Epithelial cell of proximal tubule (primary cell): ENCODE results near the gene PRDM4. TPM values are rescaled to one million over a fixed set of nuclear protein-coding genes. Genes with fewer than 3 reads are reported as not detected.

Experiments
- DNase-seq: peaks from one replicate; pipeline ENCODE4 v3.0.0-alpha.2; 2011; ENCODE audit warnings: low read depth
- H3K4me3 ChIP-seq: 2 replicates; pipeline ENCODE4 v1.5.1; 2011; ENCODE audit warnings: low read depth, mild to moderate bottlenecking, low read length
- total RNA-seq: library from RNA; depleted of rRNA; stranded (reverse); fragments of >200 nt; gene quantifications from 2 replicates; pipeline ENCODE4 v1.2.3, GENCODE V29; 2015
- TF ChIP-seq, protein P1 (sequence below): conservative IDR thresholded peaks from 2 replicates; pipeline ENCODE4 v1.5.1; 2012; ENCODE audit warnings: low read depth, mild to moderate bottlenecking, low read length

Gene PRDM4, protein sequence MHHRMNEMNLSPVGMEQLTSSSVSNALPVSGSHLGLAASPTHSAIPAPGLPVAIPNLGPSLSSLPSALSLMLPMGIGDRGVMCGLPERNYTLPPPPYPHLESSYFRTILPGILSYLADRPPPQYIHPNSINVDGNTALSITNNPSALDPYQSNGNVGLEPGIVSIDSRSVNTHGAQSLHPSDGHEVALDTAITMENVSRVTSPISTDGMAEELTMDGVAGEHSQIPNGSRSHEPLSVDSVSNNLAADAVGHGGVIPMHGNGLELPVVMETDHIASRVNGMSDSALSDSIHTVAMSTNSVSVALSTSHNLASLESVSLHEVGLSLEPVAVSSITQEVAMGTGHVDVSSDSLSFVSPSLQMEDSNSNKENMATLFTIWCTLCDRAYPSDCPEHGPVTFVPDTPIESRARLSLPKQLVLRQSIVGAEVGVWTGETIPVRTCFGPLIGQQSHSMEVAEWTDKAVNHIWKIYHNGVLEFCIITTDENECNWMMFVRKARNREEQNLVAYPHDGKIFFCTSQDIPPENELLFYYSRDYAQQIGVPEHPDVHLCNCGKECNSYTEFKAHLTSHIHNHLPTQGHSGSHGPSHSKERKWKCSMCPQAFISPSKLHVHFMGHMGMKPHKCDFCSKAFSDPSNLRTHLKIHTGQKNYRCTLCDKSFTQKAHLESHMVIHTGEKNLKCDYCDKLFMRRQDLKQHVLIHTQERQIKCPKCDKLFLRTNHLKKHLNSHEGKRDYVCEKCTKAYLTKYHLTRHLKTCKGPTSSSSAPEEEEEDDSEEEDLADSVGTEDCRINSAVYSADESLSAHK
- 22.8 and 34.1 TPM in 2 replicates for total RNA-seq

- peak within 1 kb of the TSS; percentile 65 for H3K4me3 ChIP-seq
- TF ChIP-seq, protein P1, sequence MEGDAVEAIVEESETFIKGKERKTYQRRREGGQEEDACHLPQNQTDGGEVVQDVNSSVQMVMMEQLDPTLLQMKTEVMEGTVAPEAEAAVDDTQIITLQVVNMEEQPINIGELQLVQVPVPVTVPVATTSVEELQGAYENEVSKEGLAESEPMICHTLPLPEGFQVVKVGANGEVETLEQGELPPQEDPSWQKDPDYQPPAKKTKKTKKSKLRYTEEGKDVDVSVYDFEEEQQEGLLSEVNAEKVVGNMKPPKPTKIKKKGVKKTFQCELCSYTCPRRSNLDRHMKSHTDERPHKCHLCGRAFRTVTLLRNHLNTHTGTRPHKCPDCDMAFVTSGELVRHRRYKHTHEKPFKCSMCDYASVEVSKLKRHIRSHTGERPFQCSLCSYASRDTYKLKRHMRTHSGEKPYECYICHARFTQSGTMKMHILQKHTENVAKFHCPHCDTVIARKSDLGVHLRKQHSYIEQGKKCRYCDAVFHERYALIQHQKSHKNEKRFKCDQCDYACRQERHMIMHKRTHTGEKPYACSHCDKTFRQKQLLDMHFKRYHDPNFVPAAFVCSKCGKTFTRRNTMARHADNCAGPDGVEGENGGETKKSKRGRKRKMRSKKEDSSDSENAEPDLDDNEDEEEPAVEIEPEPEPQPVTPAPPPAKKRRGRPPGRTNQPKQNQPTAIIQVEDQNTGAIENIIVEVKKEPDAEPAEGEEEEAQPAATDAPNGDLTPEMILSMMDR, result peak; percentile 26
- no peak for DNase-seq
Measured at GRCh38 chr12:107760809-107761501, at the start of gene PRDM4. TSS of gene PRDM4 (minus strand) at chr12:107761137. CDS start at chr12:107760515, 622 bp downstream.

DNA sequence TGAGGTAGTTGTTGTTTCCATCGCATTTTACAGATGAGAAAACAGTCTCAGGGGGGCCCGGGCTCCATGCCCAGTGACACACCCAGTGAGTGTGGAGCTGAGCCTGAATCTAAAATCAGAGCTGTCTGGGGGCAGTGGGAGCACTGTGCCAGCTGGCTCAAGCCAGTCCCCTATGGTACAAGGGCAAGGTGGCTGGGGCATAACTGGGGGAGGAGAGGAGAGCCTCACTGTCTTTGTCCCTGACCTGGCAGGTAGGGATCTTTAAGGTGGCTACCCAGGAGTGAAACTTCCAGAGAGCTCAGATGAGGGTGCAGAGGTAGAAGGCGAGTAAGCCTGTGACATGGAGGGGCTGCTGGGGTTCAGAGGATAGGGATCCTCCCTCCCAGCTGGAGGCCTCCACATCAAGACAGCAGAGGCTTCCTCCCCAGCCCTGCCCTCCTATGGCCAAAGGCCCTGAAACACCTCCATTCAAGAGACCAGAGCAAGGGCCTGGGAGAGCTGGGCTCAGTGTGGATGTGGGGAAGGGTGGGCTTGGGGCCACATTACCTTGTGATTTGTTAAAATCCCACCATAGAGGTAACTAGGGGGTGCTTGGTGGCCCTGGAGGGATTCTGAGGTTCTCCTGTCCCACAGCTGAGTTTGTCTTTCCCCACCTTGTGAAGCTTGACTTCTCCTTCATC is 46.7 kb upstream of the PRDM4 start:
- TF ChIP-seq, protein P1, result no peak
- no peak for DNase-seq
- H3K4me3 ChIP-seq, result no peak overlapping the region

GRCh38 chr12:107805488-107806180 is 44.7 kb upstream of the PRDM4 start:
- TF ChIP-seq, protein P1, result no peak
- DNase-seq, result no peak
- H3K4me3 ChIP-seq, result no peak overlapping the region

GRCh38 chr12:107803092-107803491 is 42.2 kb upstream of the PRDM4 start:
- no peak overlapping the region for H3K4me3 ChIP-seq
- no peak for DNase-seq
- TF ChIP-seq, protein P1, result no peak

DNA sequence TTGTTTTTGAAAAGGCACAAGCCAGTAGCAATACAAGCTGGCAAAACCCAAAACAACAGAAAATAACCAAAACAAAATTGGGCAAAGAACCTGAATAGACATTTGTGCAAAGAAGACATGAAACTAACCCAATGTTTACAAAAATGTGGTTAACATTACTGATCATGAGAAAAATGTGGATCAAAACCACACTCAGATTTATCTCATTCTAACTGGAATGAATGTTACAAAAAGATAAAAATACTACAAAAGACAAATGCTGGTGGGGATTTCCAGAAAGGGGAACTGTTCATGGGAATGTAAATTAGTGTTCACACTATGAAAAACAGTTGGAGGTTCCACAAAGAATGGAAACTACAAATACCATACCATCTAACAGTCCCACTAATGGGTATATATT is 40.2 kb upstream of the PRDM4 start:
- TF ChIP-seq, protein P1, result no peak
- H3K4me3 ChIP-seq, result no peak overlapping the region
- no peak for DNase-seq

- no peak overlapping the region for H3K4me3 ChIP-seq
- no peak for DNase-seq
- TF ChIP-seq, protein P1, result no peak
Measured at GRCh38 chr12:107798580-107798979, 37.6 kb upstream of the PRDM4 start.
